Dendritic cell treated with granulocyte-macrophage colony-stimulating factor and Interleukin-4, amounts not matched to agents 40 ng/mL and 50 ng/mL, for 4 days (primary cell): ENCODE data around the gene C19orf85.

ENCODE experiments used
- H3K27ac Mint-ChIP-seq: one replicate; pipeline ENCODE4 v1.8.0; 2022; ENCODE audit warnings: mild to moderate bottlenecking, mixed read lengths
- H3K27me3 Mint-ChIP-seq: one replicate; pipeline ENCODE4 v1.8.0; 2022; ENCODE audit warnings: mild to moderate bottlenecking, mixed read lengths
- H3K36me3 Mint-ChIP-seq: one replicate; pipeline ENCODE4 v1.8.0; 2022; ENCODE audit warnings: low read depth, mixed read lengths
- H3K4me1 Mint-ChIP-seq: one replicate; pipeline ENCODE4 v1.8.0; 2022; ENCODE audit warnings: low read depth, mixed read lengths
- H3K4me3 Mint-ChIP-seq: one replicate; pipeline ENCODE4 v1.8.0; 2022; ENCODE audit warnings: mild to moderate bottlenecking, moderate library complexity, mixed read lengths
- H3K9me3 Mint-ChIP-seq: one replicate; pipeline ENCODE4 v1.8.0; 2022; ENCODE audit warnings: mixed read lengths
- intact Hi-C: fragments of 100-400 bp; cut with micrococcal nuclease; formaldehyde crosslinking; loops from one replicate; pipeline ENCODE4 v1.15.0; 2022

Gene C19orf85

GRCh38 chr19:55419624-55420236 lies 44.8 kb downstream of the C19orf85 start:
- Mint-ChIP-seq H3K27ac (no peak overlapping the region), H3K4me3 (no peak overlapping the region), H3K27me3 (peaks cover 26% of the 10 kb centered on the region), H3K36me3 (no peaks in the 10 kb centered on the region), H3K4me1 (peaks cover 14% of the 10 kb centered on the region), H3K9me3 (no peaks in the 10 kb centered on the region)
- intact Hi-C loops: loop anchor here (2.0 kb wide), 2 partner anchors 127 to 279 kb away; no protein-coding TSS in a partner anchor

- no peak overlapping the region for H3K4me3 Mint-ChIP-seq
- no peaks in the 10 kb centered on the region for H3K36me3 Mint-ChIP-seq
- H3K27me3 Mint-ChIP-seq: peaks cover 22% of the 10 kb centered on the region
- peaks cover 14% of the 10 kb centered on the region for H3K4me1 Mint-ChIP-seq
- no peaks in the 10 kb centered on the region for H3K9me3 Mint-ChIP-seq
- H3K27ac Mint-ChIP-seq: no peak overlapping the region
- intact Hi-C loops: loop anchor here (2.0 kb wide), 2 partner anchors 126 to 278 kb away; no protein-coding TSS in a partner anchor
Observed at GRCh38 chr19:55419103-55419502, 45.4 kb downstream of the C19orf85 start.

GRCh38 chr19:55418185-55418584 lies 46.4 kb downstream of the C19orf85 start:
- Mint-ChIP-seq H3K4me1 (peaks cover 14% of the 10 kb centered on the region), H3K27me3 (peaks cover 17% of the 10 kb centered on the region), H3K9me3 (no peaks in the 10 kb centered on the region), H3K36me3 (no peaks in the 10 kb centered on the region), H3K27ac (peak overlapping the region; percentile 75), H3K4me3 (peak overlapping the region; percentile 23)
- intact Hi-C loops: loop anchor here (2.0 kb wide), 2 partner anchors 125 to 277 kb away; no protein-coding TSS in a partner anchor
